Measurements from ENCODE around the gene ZNF302.
A peak's percentile ranks its signal among the peaks of the same experiment; 100 is the strongest.

The ZNF302 gene

DNA sequence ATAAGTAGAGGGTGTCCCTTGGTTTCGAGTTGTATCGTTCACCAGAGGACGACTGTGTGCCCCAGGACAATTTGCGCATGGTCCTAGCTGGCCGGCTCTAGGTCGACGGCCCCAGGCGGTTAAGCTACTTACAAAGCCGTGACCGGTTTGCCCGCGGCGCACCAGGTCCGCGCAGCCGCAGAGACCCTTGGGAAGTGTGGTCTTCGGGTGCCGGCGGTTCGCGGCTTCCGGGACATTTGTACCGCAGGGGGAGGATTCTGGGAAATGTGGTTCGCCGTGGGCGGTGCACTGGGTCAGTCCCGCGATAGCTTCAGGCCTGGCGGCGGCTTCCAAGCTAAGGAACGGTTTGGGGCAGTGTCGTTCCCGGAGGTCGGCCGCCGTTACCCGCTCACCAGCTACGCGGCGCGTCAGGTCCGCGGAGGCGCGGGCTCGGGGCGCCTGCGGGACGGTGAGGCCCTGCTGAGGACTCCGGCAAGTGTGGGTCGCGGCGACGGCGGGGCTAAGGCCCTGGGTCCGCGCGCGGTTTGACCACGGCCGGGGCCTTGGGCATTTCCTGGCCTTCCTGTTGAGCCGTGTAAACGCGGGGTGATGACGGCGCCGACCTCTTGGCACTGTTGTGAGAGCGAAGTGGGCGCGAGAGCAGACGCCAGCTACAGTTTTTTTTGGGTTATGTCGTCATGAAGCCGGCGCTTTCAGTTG is at the start of gene ZNF302:
Gene ZNF302 (plus strand): TSS at position 293 of the 699 bp plus-strand sequence. CDS start 1,127 bp downstream, outside the sequence.
- H3K9ac ChIP-seq, result peak within 1 kb of the TSS; percentile 95
- no peaks in the 10 kb centered on the region for H3K27me3 ChIP-seq
- H3K4me3 ChIP-seq, result peak within 1 kb of the TSS; percentile 84
- no peaks in the 10 kb centered on the region for H4K20me1 ChIP-seq
- peaks cover 52% of the 10 kb centered on the region for H3K9me3 ChIP-seq
- no peak for TF ChIP-seq Cebpa-rat (IDR thresholded peaks at IDR 0.05)
- H3K27ac ChIP-seq, result peak within 1 kb of the TSS; percentile 97
- peak within 1 kb of the TSS; percentile 88 for H3K4me2 ChIP-seq
- H3K36me3 ChIP-seq, result peaks cover 41% of the 10 kb centered on the region
- peaks cover 27% of the 10 kb centered on the region for H3K4me1 ChIP-seq

DNA sequence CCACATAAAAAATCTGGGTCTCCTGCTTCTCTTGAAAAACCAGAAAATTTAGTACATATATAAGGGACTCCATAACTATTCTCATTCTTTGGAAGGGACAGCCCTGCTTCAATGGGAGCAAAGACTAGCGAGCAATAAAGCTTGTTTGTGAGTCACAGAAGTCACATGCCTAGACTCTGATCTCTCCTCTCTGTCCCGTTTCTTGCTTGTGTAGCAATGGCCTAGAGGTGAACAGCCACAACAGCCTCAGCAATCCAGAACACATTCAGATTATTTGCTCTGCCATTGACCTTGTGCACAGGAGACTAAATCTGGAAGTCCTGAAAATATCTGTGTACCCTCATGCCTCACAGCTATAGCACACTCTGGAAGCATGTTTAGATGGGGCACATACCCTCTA is 43.7 kb upstream of the ZNF302 start:
- Histone ChIP-seq H3K4me1 (no peaks in the 10 kb centered on the region), H3K36me3 (0 out of 2 replicates have a peak, but pooled peaks cover 11% of the 10 kb centered on the region), H4K20me1 (no peaks in the 10 kb centered on the region), H3K4me3 (no peak overlapping the region), H3K27ac (no peak overlapping the region), H3K4me2 (no peak overlapping the region), H3K9me3 (peaks cover 34% of the 10 kb centered on the region), H3K27me3 (no peaks in the 10 kb centered on the region), H3K9ac (no peak overlapping the region)
- TF ChIP-seq Cebpa-rat (IDR thresholded peaks at IDR 0.05), result no peak

GRCh38 chr19:34639491-34640085 is 37.9 kb upstream of the ZNF302 start:
- H3K9me3 ChIP-seq, result peaks cover 20% of the 10 kb centered on the region
- no peaks in the 10 kb centered on the region for H4K20me1 ChIP-seq
- H3K4me2 ChIP-seq, result no peak overlapping the region
- TF ChIP-seq Cebpa-rat (IDR thresholded peaks at IDR 0.05), result no peak
- H3K27me3 ChIP-seq, result no peaks in the 10 kb centered on the region
- H3K27ac ChIP-seq, result no peak overlapping the region
- H3K36me3 ChIP-seq, result 0 out of 2 replicates have a peak, but pooled peaks cover 6% of the 10 kb centered on the region
- H3K4me1 ChIP-seq, result no peaks in the 10 kb centered on the region
- H3K9ac ChIP-seq, result no peak overlapping the region
- no peak overlapping the region for H3K4me3 ChIP-seq

GRCh38 chr19:34642241-34642640 is 35.2 kb upstream of the ZNF302 start:
- H3K4me1 ChIP-seq, result no peaks in the 10 kb centered on the region
- H3K9me3 ChIP-seq, result no peaks in the 10 kb centered on the region
- H3K27ac ChIP-seq, result no peak overlapping the region
- H3K4me2 ChIP-seq, result no peak overlapping the region
- no peak for TF ChIP-seq Cebpa-rat (IDR thresholded peaks at IDR 0.05)
- H3K4me3 ChIP-seq, result no peak overlapping the region
- no peaks in the 10 kb centered on the region for H3K27me3 ChIP-seq
- H3K9ac ChIP-seq, result no peak overlapping the region
- H4K20me1 ChIP-seq, result no peaks in the 10 kb centered on the region
- no peaks in the 10 kb centered on the region for H3K36me3 ChIP-seq

GRCh38 chr19:34644991-34645461 is 32.5 kb upstream of the ZNF302 start:
- no peak for TF ChIP-seq Cebpa-rat (IDR thresholded peaks at IDR 0.05)
- H3K4me2 ChIP-seq, result no peak overlapping the region
- H3K4me3 ChIP-seq, result no peak overlapping the region
- H3K9ac ChIP-seq, result no peak overlapping the region
- H3K27me3 ChIP-seq, result no peaks in the 10 kb centered on the region
- no peak overlapping the region for H3K27ac ChIP-seq
- no peaks in the 10 kb centered on the region for H4K20me1 ChIP-seq
- H3K4me1 ChIP-seq, result no peaks in the 10 kb centered on the region
- peaks cover 5% of the 10 kb centered on the region for H3K9me3 ChIP-seq
- H3K36me3 ChIP-seq, result no peaks in the 10 kb centered on the region

DNA sequence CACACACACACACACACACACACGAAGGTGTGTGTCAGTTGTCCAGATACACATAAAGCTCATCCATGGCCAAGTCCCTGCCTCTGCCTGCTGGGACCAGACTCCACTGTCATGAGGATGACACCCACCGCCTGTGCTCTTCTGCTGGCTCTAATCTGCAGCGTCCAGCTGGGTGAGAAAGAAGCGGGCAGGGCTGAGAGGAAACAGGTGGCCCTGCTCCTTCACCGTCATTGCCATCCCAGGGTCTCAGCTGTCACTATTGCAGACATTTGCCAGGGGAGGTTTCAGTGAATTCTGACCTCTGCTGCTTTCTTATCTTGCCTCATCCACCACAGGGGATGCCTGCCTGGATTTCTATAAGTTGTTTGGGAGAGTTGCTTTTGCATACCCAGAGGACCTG is 31.9 kb upstream of the ZNF302 start:
- Histone ChIP-seq H3K4me3 (no peak overlapping the region), H4K20me1 (no peaks in the 10 kb centered on the region), H3K9ac (no peak overlapping the region), H3K4me1 (no peaks in the 10 kb centered on the region), H3K27me3 (no peaks in the 10 kb centered on the region), H3K27ac (no peak overlapping the region), H3K36me3 (no peaks in the 10 kb centered on the region), H3K4me2 (no peak overlapping the region), H3K9me3 (peaks cover 8% of the 10 kb centered on the region)
- TF ChIP-seq Cebpa-rat (IDR thresholded peaks at IDR 0.05), result no peak

GRCh38 chr19:34649886-34650543 is 27.5 kb upstream of the ZNF302 start:
- Histone ChIP-seq H3K9ac (no peak overlapping the region), H4K20me1 (no peaks in the 10 kb centered on the region), H3K36me3 (no peaks in the 10 kb centered on the region), H3K9me3 (peaks cover 15% of the 10 kb centered on the region), H3K4me1 (no peaks in the 10 kb centered on the region), H3K27ac (no peak overlapping the region), H3K4me2 (no peak overlapping the region), H3K27me3 (no peaks in the 10 kb centered on the region), H3K4me3 (no peak overlapping the region)
- TF ChIP-seq Cebpa-rat (IDR thresholded peaks at IDR 0.05), result no peak

DNA sequence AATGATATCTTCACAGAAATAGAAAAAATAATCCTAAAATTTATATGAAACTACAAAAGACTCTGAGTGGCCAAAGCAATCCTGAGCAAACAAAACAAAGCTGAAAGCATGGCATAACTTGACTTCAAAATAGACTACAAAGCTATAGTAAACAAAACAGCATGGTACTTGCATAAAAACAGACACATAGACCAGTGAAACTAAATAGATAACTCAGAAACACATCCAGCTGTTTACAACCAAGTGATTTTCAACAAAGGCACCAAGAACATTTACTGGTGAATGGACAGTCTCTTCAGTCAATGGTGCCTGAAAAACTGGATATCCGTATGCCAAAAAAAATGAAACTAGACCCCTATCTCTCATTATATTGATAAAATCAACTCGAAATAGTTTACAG is 25.7 kb upstream of the ZNF302 start:
- Histone ChIP-seq H3K4me2 (no peak overlapping the region), H3K27me3 (no peaks in the 10 kb centered on the region), H3K9ac (no peak overlapping the region), H3K9me3 (peaks cover 15% of the 10 kb centered on the region), H3K36me3 (no peaks in the 10 kb centered on the region), H3K4me3 (no peak overlapping the region), H3K27ac (no peak overlapping the region), H4K20me1 (no peaks in the 10 kb centered on the region), H3K4me1 (no peaks in the 10 kb centered on the region)
- no peak for TF ChIP-seq Cebpa-rat (IDR thresholded peaks at IDR 0.05)

- Histone ChIP-seq H3K9ac (no peak overlapping the region), H3K4me3 (no peak overlapping the region), H4K20me1 (no peaks in the 10 kb centered on the region), H3K4me2 (no peak overlapping the region), H3K9me3 (peaks cover 12% of the 10 kb centered on the region), H3K4me1 (no peaks in the 10 kb centered on the region), H3K27ac (no peak overlapping the region), H3K36me3 (no peaks in the 10 kb centered on the region), H3K27me3 (no peaks in the 10 kb centered on the region)
- TF ChIP-seq Cebpa-rat (IDR thresholded peaks at IDR 0.05), result no peak
Observed at GRCh38 chr19:34654796-34655195, 22.7 kb upstream of the ZNF302 start.

DNA sequence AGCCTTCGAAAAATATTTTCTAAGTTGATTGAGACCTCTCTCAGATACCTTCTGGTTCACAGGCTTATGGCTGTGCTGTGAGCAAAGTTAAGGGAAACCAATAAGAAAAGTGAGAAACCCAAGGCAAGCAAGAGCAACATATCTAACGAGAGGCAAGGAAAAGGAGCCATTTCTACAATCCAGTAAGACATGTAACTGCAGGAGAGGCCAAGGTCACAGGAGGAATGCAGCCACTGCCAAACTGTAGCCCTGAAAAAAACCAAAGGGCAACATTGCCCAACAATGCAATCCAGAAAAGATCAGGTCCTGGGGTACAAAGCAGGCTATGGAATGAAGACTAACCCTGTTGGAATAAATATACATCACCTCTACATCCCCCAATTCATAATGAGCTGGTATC is 21.8 kb upstream of the ZNF302 start:
- no peaks in the 10 kb centered on the region for H3K27me3 ChIP-seq
- no peaks in the 10 kb centered on the region for H4K20me1 ChIP-seq
- no peaks in the 10 kb centered on the region for H3K36me3 ChIP-seq
- no peak overlapping the region for H3K4me2 ChIP-seq
- no peak overlapping the region for H3K27ac ChIP-seq
- no peak for TF ChIP-seq Cebpa-rat (IDR thresholded peaks at IDR 0.05)
- no peak overlapping the region for H3K9ac ChIP-seq
- no peak overlapping the region for H3K4me3 ChIP-seq
- H3K4me1 ChIP-seq, result no peaks in the 10 kb centered on the region
- peaks cover 6% of the 10 kb centered on the region for H3K9me3 ChIP-seq

Measured in BLaER1 (cell line).